GM06990 (cell line): ENCODE data around the gene DCAF6.

ENCODE experiments used
- DNase-seq: peaks from one replicate; pipeline ENCODE4 v3.0.0-alpha.2; 2011; ENCODE audit not compliant: insufficient read length; ENCODE audit errors: extremely low read depth
- H3K27me3 ChIP-seq: replicated peaks from 2 replicates; pipeline ENCODE4 v1.6.0; 2011; ENCODE audit warnings: low read length; ENCODE audit not compliant: control insufficient read depth, insufficient read depth
- H3K36me3 ChIP-seq: 2 replicates; pipeline ENCODE4 v1.5.1; 2011; ENCODE audit warnings: low read length; ENCODE audit not compliant: control insufficient read depth, insufficient read depth
- H3K4me3 ChIP-seq: replicated peaks from 2 replicates; pipeline ENCODE4 v1.5.1; 2011; ENCODE audit warnings: low read depth, mild to moderate bottlenecking, control low read depth, low read length
- TF ChIP-seq, protein P1 (sequence below): IDR thresholded peaks from 2 replicates; pipeline ENCODE4 v1.5.1; 2011; ENCODE audit warnings: low read length, control low read depth, mild to moderate bottlenecking, inconsistent platforms; ENCODE audit not compliant: insufficient read depth, poor library complexity, severe bottlenecking

DCAF6 gene

GRCh38 chr1:167977245-167977644, 40.8 kb downstream of the DCAF6 start:
- no peak for DNase-seq

DNA sequence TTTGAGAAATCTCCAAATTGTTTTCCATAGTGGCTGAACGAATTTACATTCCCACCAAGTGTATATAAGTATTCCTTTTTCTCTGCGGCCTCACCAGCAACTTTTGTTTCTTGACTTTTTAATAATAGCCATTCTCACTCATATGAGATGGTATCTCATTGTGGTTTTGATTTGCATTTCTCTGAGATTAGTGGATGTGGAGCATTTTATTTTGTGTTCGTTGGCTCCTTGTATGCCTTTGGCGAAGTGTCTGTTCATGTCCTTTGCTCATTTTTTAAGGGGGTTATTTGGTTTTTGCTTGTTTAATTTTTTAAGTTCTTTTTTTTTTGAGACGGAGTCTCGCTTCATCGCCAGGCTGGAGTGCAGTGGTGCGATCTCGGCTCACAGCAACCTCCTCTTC, 45.5 kb downstream of the DCAF6 start:
- TF ChIP-seq, protein P1, sequence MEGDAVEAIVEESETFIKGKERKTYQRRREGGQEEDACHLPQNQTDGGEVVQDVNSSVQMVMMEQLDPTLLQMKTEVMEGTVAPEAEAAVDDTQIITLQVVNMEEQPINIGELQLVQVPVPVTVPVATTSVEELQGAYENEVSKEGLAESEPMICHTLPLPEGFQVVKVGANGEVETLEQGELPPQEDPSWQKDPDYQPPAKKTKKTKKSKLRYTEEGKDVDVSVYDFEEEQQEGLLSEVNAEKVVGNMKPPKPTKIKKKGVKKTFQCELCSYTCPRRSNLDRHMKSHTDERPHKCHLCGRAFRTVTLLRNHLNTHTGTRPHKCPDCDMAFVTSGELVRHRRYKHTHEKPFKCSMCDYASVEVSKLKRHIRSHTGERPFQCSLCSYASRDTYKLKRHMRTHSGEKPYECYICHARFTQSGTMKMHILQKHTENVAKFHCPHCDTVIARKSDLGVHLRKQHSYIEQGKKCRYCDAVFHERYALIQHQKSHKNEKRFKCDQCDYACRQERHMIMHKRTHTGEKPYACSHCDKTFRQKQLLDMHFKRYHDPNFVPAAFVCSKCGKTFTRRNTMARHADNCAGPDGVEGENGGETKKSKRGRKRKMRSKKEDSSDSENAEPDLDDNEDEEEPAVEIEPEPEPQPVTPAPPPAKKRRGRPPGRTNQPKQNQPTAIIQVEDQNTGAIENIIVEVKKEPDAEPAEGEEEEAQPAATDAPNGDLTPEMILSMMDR, result no peak
- peaks cover 5% of the 10 kb centered on the region for H3K36me3 ChIP-seq
- no peak for DNase-seq
- H3K4me3 ChIP-seq, result no peak overlapping the region
- no peaks in the 10 kb centered on the region for H3K27me3 ChIP-seq

More at GRCh38 chr1:167977245-167977644, 40.8 kb downstream of the DCAF6 start:
- H3K27me3 ChIP-seq, result no peaks in the 10 kb centered on the region
- TF ChIP-seq, protein P1, result no peak
- no peak overlapping the region for H3K4me3 ChIP-seq
- peaks cover 5% of the 10 kb centered on the region; the same call in 1 of the 2 replicates for H3K36me3 ChIP-seq

DNA sequence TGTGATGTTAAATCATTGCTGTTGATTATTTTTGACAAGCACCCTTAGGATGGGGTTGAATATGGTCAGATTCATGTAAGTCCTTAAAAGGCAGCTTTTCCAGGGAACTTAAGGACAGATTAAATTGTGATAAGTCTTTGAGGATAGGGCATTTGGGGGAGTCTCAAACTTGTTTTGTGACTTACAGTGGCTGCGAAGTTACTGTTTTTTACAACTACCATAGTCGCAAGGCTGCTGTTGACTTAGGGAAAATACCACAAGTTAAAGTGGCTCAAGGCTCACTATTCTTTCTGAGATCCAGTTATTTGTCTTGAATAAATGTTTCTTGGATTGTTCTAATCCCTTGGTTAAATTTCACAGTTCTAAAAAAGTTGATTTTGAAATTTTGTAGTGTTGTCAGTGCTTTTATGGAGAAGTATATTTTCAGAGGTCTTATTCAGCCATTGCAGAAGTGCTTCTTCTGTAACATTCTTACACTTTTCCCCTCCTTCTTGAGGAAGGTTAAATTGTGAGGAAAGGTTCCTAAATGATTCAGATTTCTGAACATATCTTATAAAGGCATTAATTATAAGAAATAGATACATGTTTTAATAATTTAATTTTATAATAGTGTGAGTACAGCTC, 47.4 kb downstream of the DCAF6 start:
- H3K36me3 ChIP-seq, result peaks cover 2% of the 10 kb centered on the region

DNA sequence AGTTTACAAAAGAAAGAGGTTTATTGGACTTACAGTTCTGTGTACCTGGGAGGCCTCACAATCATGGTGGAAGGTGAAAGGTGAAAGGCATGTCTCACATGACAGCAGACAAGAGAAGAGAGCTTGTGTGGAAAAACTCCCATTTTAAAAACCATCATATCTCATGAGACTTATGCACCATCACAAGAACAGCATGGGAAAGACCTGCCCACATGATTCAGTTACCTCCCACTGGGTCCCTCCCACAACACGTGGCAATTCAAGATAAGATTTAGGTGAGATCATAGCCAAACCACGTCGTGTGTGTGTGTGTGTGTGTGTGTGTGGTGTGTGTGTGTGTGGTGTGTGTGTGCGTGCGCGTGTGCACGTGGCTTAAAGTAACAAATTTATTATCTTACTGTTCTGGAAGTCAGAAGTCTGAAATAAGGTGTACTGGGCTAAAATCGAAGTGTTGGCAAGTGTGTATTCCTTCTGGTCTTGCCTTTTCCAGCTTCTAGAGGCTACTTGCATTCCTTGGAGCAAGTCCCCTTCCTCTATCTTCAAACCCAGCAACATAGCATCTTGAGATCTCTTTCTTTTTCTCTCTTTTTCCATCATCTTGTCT, 48.5 kb downstream of the DCAF6 start:
- TF ChIP-seq, protein P1, result no peak
- H3K36me3 ChIP-seq, result peaks cover 2% of the 10 kb centered on the region
- DNase-seq, result no peak
- H3K4me3 ChIP-seq, result no peak overlapping the region
- H3K27me3 ChIP-seq, result no peaks in the 10 kb centered on the region

More for the DNA sequence above, 47.4 kb downstream of the DCAF6 start:
- no peak for DNase-seq
- no peaks in the 10 kb centered on the region for H3K27me3 ChIP-seq
- H3K4me3 ChIP-seq, result no peak overlapping the region
- TF ChIP-seq, protein P1, result no peak

DNA sequence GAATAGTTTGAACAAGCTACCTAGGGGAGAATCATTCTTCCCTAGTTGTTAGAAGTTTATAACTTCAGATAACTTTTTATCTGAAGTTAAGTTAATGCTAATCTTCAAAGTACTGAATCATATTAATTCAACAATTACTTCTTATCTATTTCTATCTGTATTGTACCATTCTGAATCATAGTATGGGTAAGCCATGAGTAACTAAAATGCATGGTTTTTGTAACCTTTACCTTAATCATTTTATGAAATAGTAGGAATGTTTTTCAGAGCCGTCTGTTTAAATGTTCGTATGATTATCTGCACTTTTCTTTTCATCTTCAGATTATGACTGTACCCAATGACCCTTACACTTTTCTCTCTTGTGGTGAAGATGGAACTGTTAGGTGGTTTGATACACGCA, 50.7 kb downstream of the DCAF6 start:
- DNase-seq, result no peak
- TF ChIP-seq, protein P1, result no peak
- Histone ChIP-seq H3K4me3 (no peak overlapping the region), H3K36me3 (peaks cover 4% of the 10 kb centered on the region), H3K27me3 (no peaks in the 10 kb centered on the region)
